SK-N-SH (cell line): ENCODE measurements around the gene CLDN14.

Experiments used
- CTCF ChIP-seq: fragments of 200-600 bp; sonication (generic); IDR thresholded peaks from 2 replicates; pipeline ENCODE4 v1.6.1; 2017; ENCODE audit warnings: antibody characterized with exemption, mild to moderate bottlenecking, moderate library complexity
- EP300 ChIP-seq, 2 experiments: IDR thresholded peaks; 2 replicates each; pipeline versions ENCODE4 v1.4.0 to v1.6.1; 2012; ENCODE audit warnings: borderline replicate concordance in 1 of 2, low read depth in 1 of 2, low read length in 1 of 2
- FOXM1 ChIP-seq: IDR thresholded peaks from 2 replicates; pipeline ENCODE4 v1.4.0; 2012; ENCODE audit warnings: low read depth, mild to moderate bottlenecking
- GABPA ChIP-seq: IDR thresholded peaks from 2 replicates; pipeline ENCODE4 v1.4.0; 2012; ENCODE audit warnings: low read depth, mild to moderate bottlenecking
- GATA2 ChIP-seq: sonication (generic); formaldehyde crosslinking; IDR thresholded peaks from 2 replicates; pipeline ENCODE4 v1.5.0; 2020; ENCODE audit warnings: mild to moderate bottlenecking, missing genetic modification reagents
- NRF1 ChIP-seq: IDR thresholded peaks from 2 replicates; pipeline ENCODE4 v1.6.1; 2012; ENCODE audit warnings: low read depth, mild to moderate bottlenecking, low read length
- PBX3 ChIP-seq: IDR thresholded peaks from 2 replicates; pipeline ENCODE4; 2012
- POLR2AphosphoS5 ChIP-seq: IDR thresholded peaks from 2 replicates; pipeline ENCODE4 v1.6.1; 2012; ENCODE audit warnings: low read depth, low read length
- SMC3 ChIP-seq: IDR thresholded peaks from 2 replicates; pipeline ENCODE4 v1.6.1; 2012; ENCODE audit warnings: low read depth, low read length, improper control_type of control experiment
- TAF1 ChIP-seq: IDR thresholded peaks from 2 replicates; pipeline ENCODE4 v1.6.1; 2012; ENCODE audit warnings: low read depth, mild to moderate bottlenecking, low read length, moderate library complexity, borderline replicate concordance
- TEAD4 ChIP-seq: IDR thresholded peaks from 2 replicates; pipeline ENCODE4 v1.4.0; 2012; ENCODE audit warnings: mild to moderate bottlenecking, borderline replicate concordance; ENCODE audit not compliant: insufficient read depth
- YY1 ChIP-seq: IDR thresholded peaks from 2 replicates; pipeline ENCODE4 v1.4.0; 2012; ENCODE audit warnings: low read depth, mild to moderate bottlenecking
- TF ChIP-seq, protein P1 (sequence below): fragments of 150-350 bp; IDR thresholded peaks from 2 replicates; pipeline ENCODE4 v1.6.1; 2016; ENCODE audit warnings: mild to moderate bottlenecking, low read depth, low read length
- TF ChIP-seq, protein P2 (sequence below): IDR thresholded peaks from 2 replicates; pipeline ENCODE4 v1.4.0; 2012; ENCODE audit warnings: low read depth, borderline replicate concordance

- TF ChIP-seq NRF1 = no peak
- TF ChIP-seq TEAD4 = no peak
- no peak for TF ChIP-seq SMC3
- no peak for TF ChIP-seq POLR2AphosphoS5
- TF ChIP-seq, protein P1, sequence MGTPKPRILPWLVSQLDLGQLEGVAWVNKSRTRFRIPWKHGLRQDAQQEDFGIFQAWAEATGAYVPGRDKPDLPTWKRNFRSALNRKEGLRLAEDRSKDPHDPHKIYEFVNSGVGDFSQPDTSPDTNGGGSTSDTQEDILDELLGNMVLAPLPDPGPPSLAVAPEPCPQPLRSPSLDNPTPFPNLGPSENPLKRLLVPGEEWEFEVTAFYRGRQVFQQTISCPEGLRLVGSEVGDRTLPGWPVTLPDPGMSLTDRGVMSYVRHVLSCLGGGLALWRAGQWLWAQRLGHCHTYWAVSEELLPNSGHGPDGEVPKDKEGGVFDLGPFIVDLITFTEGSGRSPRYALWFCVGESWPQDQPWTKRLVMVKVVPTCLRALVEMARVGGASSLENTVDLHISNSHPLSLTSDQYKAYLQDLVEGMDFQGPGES = no peak
- no peak for TF ChIP-seq GATA2 (CRISPR knock-in tag)
- no peak for TF ChIP-seq CTCF
- no peak for TF ChIP-seq PBX3
- TF ChIP-seq, protein P2, sequence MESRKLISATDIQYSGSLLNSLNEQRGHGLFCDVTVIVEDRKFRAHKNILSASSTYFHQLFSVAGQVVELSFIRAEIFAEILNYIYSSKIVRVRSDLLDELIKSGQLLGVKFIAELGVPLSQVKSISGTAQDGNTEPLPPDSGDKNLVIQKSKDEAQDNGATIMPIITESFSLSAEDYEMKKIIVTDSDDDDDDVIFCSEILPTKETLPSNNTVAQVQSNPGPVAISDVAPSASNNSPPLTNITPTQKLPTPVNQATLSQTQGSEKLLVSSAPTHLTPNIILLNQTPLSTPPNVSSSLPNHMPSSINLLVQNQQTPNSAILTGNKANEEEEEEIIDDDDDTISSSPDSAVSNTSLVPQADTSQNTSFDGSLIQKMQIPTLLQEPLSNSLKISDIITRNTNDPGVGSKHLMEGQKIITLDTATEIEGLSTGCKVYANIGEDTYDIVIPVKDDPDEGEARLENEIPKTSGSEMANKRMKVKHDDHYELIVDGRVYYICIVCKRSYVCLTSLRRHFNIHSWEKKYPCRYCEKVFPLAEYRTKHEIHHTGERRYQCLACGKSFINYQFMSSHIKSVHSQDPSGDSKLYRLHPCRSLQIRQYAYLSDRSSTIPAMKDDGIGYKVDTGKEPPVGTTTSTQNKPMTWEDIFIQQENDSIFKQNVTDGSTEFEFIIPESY = no peak
- no peak for TF ChIP-seq TAF1
- TF ChIP-seq YY1 = no peak
- TF ChIP-seq GABPA = no peak
- TF ChIP-seq EP300 (IDR thresholded peaks at IDR 0.05; ENCODE audit: borderline replicate concordance in 1 of 2, low read depth in 1 of 2, low read length in 1 of 2) = no peak
- TF ChIP-seq FOXM1 = no peak
Measured at GRCh38 chr21:36512971-36513370, 33.0 kb upstream of the CLDN14 start.
